Kidney (tissue), 14 donors: ENCODE measurements around the gene CRCP. TPM values are rescaled to one million over a fixed set of nuclear protein-coding genes. Genes with fewer than 3 reads are reported as not detected.

ENCODE experiments used
- DNase-seq, 5 donors: peaks; one replicate each; pipeline ENCODE4 v3.0.0-alpha.2; 2013 to 2020
- FAIRE-seq: peaks from 2 replicates; lab custom pipeline; 2012; peaks lifted over from hg19 to GRCh38; lab: Jason Lieb, UNC
- H3K27ac ChIP-seq, 2 donors: one replicate each; pipeline ENCODE4 v1.7.0; 2013; ENCODE audit warnings: low read depth in 2 of 2, low read length in 2 of 2, inconsistent platforms in 1 of 2
- H3K27me3 ChIP-seq: one replicate; pipeline ENCODE4 v1.7.1; 2013; ENCODE audit warnings: low read length, inconsistent platforms; ENCODE audit not compliant: control insufficient read depth, insufficient read depth
- H3K36me3 ChIP-seq, 3 donors: one replicate each; pipeline versions ENCODE4 v1.7.0 to v1.7.1; 2013; ENCODE audit warnings: low read length in 3 of 3, control low read depth in 1 of 3, inconsistent platforms in 1 of 3; ENCODE audit not compliant: insufficient read depth in 3 of 3, control insufficient read depth in 2 of 3
- H3K4me1 ChIP-seq, 3 donors: one replicate each; pipeline versions ENCODE4 v1.7.0 to v1.7.1; 2013; ENCODE audit warnings: low read length in 3 of 3, inconsistent platforms in 1 of 3, low read depth in 1 of 3; ENCODE audit not compliant: control insufficient read depth in 2 of 3, insufficient read depth in 2 of 3
- H3K4me3 ChIP-seq, 3 donors: one replicate each; pipeline versions ENCODE4 v1.7.0 to v1.8.1; 2013; ENCODE audit warnings: low read length in 3 of 3, control low read depth in 1 of 3, inconsistent platforms in 1 of 3
- H3K9ac ChIP-seq, 3 donors: one replicate each; pipeline versions ENCODE4 v1.7.0 to v1.7.1; 2013; ENCODE audit warnings: low read length in 3 of 3, control low read depth in 1 of 3, inconsistent platforms in 1 of 3
- H3K9me3 ChIP-seq, 3 donors: one replicate each; pipeline versions ENCODE4 v1.7.0 to v1.7.1; 2013; ENCODE audit warnings: low read length in 3 of 3, control low read depth in 1 of 3, inconsistent platforms in 1 of 3; ENCODE audit not compliant: control insufficient read depth in 2 of 3, insufficient read depth in 1 of 3
- CTCF ChIP-seq: IDR thresholded peaks from 3 replicates; pipeline ENCODE4 v1.5.1; 2012; ENCODE audit warnings: mild to moderate bottlenecking, moderate library complexity, borderline replicate concordance; ENCODE audit not compliant: insufficient read depth; ENCODE audit errors: extremely low read depth
- intact Hi-C: fragments of 100-400 bp; cut with DNase I; formaldehyde crosslinking; loops from one replicate; pipeline ENCODE4 v1.11.1; 2022
- polyA plus RNA-seq: library from polyadenylated mRNA; stranded (reverse); fragments of 350-450 nt; fragmentation: Illumina TruSeq; extraction: RNeasy Lipid Tissue Mini Kit (QIAGEN cat#74804); gene quantifications from one replicate; pipeline ENCODE4 v1.2.3, GENCODE V29; 2014; ENCODE audit warnings: low read depth, low replicate concordance; ENCODE audit not compliant: insufficient read depth
- total RNA-seq: library from RNA; stranded (reverse); fragmentation: NEBNext Ultra II Directional; extraction: Animal tissue kit (Norgen Biotek cat#: 25700); gene quantifications from one replicate; pipeline ENCODE4 v1.2.1, GENCODE V29; 2021
- donor health status: control.
- donor health status: control.
- donor health status: control.
- donor health status: control.
- donor health status: control.
- donor health status: DM: yes; HTN: yes; CAD: no.
- donor health status: Normal renal cell carcinoma (clear cell type).

Gene CRCP
- total and polyA plus RNA-seq, 2 donors from 2014 or later: 16.8 to 35.8 TPM

- Histone ChIP-seq H3K27me3 (no peaks in the 10 kb centered on the region), H3K4me3 (no peak overlapping the region), H3K4me1 (no peaks in the 10 kb centered on the region), H3K27ac (no peak overlapping the region), H3K36me3 (peaks cover 0 to 3% (median 0%) of the 10 kb centered on the region in 3 donors), H3K9ac (no peak overlapping the region), H3K9me3 (no peaks in the 10 kb centered on the region)
- no peak for TF ChIP-seq CTCF
- FAIRE-seq (no peak), DNase-seq (no peak)
- intact Hi-C loops: no loop called here
Measured at GRCh38 chr7:66162622-66163021, 48.0 kb downstream of the CRCP start.

- Histone ChIP-seq H3K4me1 (no peaks in the 10 kb centered on the region), H3K9ac (no peak overlapping the region), H3K9me3 (no peaks in the 10 kb centered on the region), H3K36me3 (peaks cover 0 to 3% (median 0%) of the 10 kb centered on the region in 3 donors), H3K4me3 (no peak overlapping the region), H3K27me3 (no peaks in the 10 kb centered on the region), H3K27ac (no peak overlapping the region)
- no peak for TF ChIP-seq CTCF
- no peak for FAIRE-seq
- intact Hi-C loops: no loop called here
- no peak for DNase-seq
Measured at GRCh38 chr7:66163186-66163610, 48.6 kb downstream of the CRCP start.

GRCh38 chr7:66164356-66164755 is 49.7 kb downstream of the CRCP start:
- H3K9ac ChIP-seq: no peak overlapping the region
- no peaks in the 10 kb centered on the region for H3K9me3 ChIP-seq
- no peak overlapping the region for H3K4me3 ChIP-seq
- intact Hi-C loops: no loop called here
- DNase-seq (no peak), FAIRE-seq (no peak)
- no peaks in the 10 kb centered on the region for H3K36me3 ChIP-seq
- H3K27ac ChIP-seq: no peak overlapping the region
- no peaks in the 10 kb centered on the region for H3K27me3 ChIP-seq
- no peaks in the 10 kb centered on the region for H3K4me1 ChIP-seq
- no peak for TF ChIP-seq CTCF
